ENCODE data around the gene TRIM54. TPM values are rescaled to one million over a fixed set of nuclear protein-coding genes. Genes with fewer than 3 reads are reported as not detected.

TRIM54 gene
- polyA plus RNA-seq, 3 donors = not detected

DNA sequence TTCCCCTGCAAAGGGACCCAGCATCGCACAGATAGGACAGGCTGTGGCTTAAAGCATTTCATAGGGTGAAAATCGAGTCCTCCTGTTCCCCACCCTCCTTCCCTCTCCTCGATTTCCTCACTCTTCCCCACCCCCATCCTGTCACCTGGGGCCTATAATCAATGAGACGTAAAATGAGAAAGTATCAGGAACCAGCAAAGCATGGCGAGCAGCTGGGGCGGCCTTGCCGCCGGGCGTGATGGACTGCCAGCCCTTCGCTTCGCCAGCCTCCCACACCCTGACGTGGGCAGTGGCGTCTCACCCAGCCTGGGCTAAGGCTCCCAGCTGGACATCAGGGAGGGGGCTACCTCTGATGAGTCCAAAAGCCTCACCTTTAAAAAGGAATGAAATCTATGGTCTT, 30.5 kb upstream of the TRIM54 start:
- no peaks in the 10 kb centered on the region for H3K36me3 ChIP-seq (replicated peaks in 1 of 2; ENCODE audit: control insufficient read depth in 1 of 2, insufficient read depth in 2 of 2, low read length in 2 of 2)
- H3K79me2 ChIP-seq (ENCODE audit: insufficient read depth, low read length) = no peaks in the 10 kb centered on the region
- no peak overlapping the region for H2AFZ ChIP-seq (ENCODE audit: insufficient read depth, low read depth, low read length, poor library complexity, severe bottlenecking)
- no peak overlapping the region for H3K9ac ChIP-seq (ENCODE audit: insufficient read depth, low read length, poor library complexity, severe bottlenecking)
- H4K20me1 ChIP-seq (ENCODE audit: insufficient read depth, low read length) = no peaks in the 10 kb centered on the region
- no peak overlapping the region for H3K4me3 ChIP-seq (replicated peaks in 1 of 3; ENCODE audit: low read depth in 2 of 3, low read length in 3 of 3)
- peaks cover 3% of the 10 kb centered on the region for H3K4me1 Mint-ChIP-seq
- H3K27ac Mint-ChIP-seq = no peak overlapping the region
- DNase-seq = no peak
- no peaks in the 10 kb centered on the region for H3K9me3 Mint-ChIP-seq
- no peak overlapping the region for H3K4me3 Mint-ChIP-seq
- H3K27ac ChIP-seq (ENCODE audit: low read depth in 1 of 2, low read length in 2 of 2) = no peak overlapping the region
- H3K4me2 ChIP-seq (replicated peaks; ENCODE audit: extremely low read depth, low read length, poor library complexity, severe bottlenecking) = no peak overlapping the region
- peaks cover 0 to 4% of the 10 kb centered on the region in 2 donors for H3K27me3 ChIP-seq (ENCODE audit: control insufficient read depth in 2 of 2, insufficient read depth in 2 of 2, low read length in 2 of 2)
- TF ChIP-seq, protein P1, sequence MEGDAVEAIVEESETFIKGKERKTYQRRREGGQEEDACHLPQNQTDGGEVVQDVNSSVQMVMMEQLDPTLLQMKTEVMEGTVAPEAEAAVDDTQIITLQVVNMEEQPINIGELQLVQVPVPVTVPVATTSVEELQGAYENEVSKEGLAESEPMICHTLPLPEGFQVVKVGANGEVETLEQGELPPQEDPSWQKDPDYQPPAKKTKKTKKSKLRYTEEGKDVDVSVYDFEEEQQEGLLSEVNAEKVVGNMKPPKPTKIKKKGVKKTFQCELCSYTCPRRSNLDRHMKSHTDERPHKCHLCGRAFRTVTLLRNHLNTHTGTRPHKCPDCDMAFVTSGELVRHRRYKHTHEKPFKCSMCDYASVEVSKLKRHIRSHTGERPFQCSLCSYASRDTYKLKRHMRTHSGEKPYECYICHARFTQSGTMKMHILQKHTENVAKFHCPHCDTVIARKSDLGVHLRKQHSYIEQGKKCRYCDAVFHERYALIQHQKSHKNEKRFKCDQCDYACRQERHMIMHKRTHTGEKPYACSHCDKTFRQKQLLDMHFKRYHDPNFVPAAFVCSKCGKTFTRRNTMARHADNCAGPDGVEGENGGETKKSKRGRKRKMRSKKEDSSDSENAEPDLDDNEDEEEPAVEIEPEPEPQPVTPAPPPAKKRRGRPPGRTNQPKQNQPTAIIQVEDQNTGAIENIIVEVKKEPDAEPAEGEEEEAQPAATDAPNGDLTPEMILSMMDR (IDR thresholded peaks at IDR 0.05) = no peak
- H3K9me3 ChIP-seq (replicated peaks in 1 of 2; ENCODE audit: control insufficient read depth in 1 of 2, insufficient read depth in 1 of 2, low read length in 2 of 2) = no peaks in the 10 kb centered on the region
- H3K36me3 Mint-ChIP-seq = no peaks in the 10 kb centered on the region
- intact Hi-C loops (cut with micrococcal nuclease) = no loop called here
- WGBS (ENCODE audit: insufficient coverage) = 89% methylated on average over 12 of the region's 13 CpGs
- H3K4me1 ChIP-seq (ENCODE audit: control insufficient read depth in 1 of 2, insufficient read depth in 2 of 2, low read length in 2 of 2) = no peaks in the 10 kb centered on the region
- peaks cover 14 to 47% (median 26%) of the 10 kb centered on the region in 3 donors for H3K27me3 Mint-ChIP-seq (ENCODE audit: low read depth in 3 of 3)

DNA sequence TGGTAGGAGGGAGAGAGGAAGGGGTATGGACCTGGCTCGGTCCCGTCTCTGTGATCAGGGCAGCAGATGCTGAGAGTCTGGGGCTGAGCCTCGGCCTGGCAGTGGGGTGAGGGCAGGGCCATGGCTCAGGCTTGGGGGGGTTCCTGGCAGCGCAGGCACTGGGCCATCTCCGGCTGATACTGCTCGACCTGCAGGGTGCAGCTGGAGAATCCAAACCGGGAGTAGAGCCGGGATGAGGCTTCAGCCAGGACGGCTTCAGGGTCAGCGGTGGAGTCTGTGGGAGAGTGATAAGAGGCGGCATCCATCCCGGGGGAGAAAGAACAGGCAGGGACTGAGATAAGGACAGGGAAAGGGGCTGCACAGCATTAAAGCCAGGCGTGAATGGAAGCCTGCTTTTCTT, 27.0 kb upstream of the TRIM54 start:
- DNase-seq = no peak
- no peak overlapping the region for H2AFZ ChIP-seq (ENCODE audit: insufficient read depth, low read depth, low read length, poor library complexity, severe bottlenecking)
- no peaks in the 10 kb centered on the region for H4K20me1 ChIP-seq (ENCODE audit: insufficient read depth, low read length)
- Mint-ChIP-seq H3K27me3 (ENCODE audit: low read depth in 3 of 3) (peaks cover 29 to 55% (median 38%) of the 10 kb centered on the region in 3 donors), H3K4me3 (no peak overlapping the region), H3K9me3 (no peaks in the 10 kb centered on the region), H3K4me1 (peaks cover 3% of the 10 kb centered on the region), H3K36me3 (no peaks in the 10 kb centered on the region), H3K27ac (no peak overlapping the region)
- H3K4me3 ChIP-seq (replicated peaks in 1 of 3; ENCODE audit: low read depth in 2 of 3, low read length in 3 of 3) = no peak overlapping the region
- TF ChIP-seq, protein P1 (IDR thresholded peaks at IDR 0.05) = no peak
- no peaks in the 10 kb centered on the region for H3K36me3 ChIP-seq (replicated peaks in 1 of 2; ENCODE audit: control insufficient read depth in 1 of 2, insufficient read depth in 2 of 2, low read length in 2 of 2)
- no peaks in the 10 kb centered on the region for H3K79me2 ChIP-seq (ENCODE audit: insufficient read depth, low read length)
- no peak overlapping the region for H3K4me2 ChIP-seq (replicated peaks; ENCODE audit: extremely low read depth, low read length, poor library complexity, severe bottlenecking)
- no peak overlapping the region for H3K27ac ChIP-seq (ENCODE audit: low read depth in 1 of 2, low read length in 2 of 2)
- H3K9ac ChIP-seq (ENCODE audit: insufficient read depth, low read length, poor library complexity, severe bottlenecking) = peak overlapping the region; percentile 4
- peaks cover 6 to 26% of the 10 kb centered on the region in 2 donors for H3K27me3 ChIP-seq (ENCODE audit: control insufficient read depth in 2 of 2, insufficient read depth in 2 of 2, low read length in 2 of 2)
- H3K9me3 ChIP-seq (replicated peaks in 1 of 2; ENCODE audit: control insufficient read depth in 1 of 2, insufficient read depth in 1 of 2, low read length in 2 of 2) = no peaks in the 10 kb centered on the region
- 85% methylated on average over 10 of the region's 13 CpGs for WGBS (ENCODE audit: insufficient coverage)
- H3K4me1 ChIP-seq (ENCODE audit: control insufficient read depth in 1 of 2, insufficient read depth in 2 of 2, low read length in 2 of 2) = no peaks in the 10 kb centered on the region
- intact Hi-C loops (cut with micrococcal nuclease) = no loop called here

Data from CD14-positive monocyte (primary cell).